ENCODE results near the gene FBXL14. TPM values are rescaled to one million over a fixed set of nuclear protein-coding genes. Genes with fewer than 3 reads are reported as not detected.

The FBXL14 gene
- total and polyA plus RNA-seq, 9 of the 15 experiments (the other 6 are each of a cell fraction or from before 2014, with no cell fraction given): 0.13 to 9.8 (median 3.3) TPM

DNA sequence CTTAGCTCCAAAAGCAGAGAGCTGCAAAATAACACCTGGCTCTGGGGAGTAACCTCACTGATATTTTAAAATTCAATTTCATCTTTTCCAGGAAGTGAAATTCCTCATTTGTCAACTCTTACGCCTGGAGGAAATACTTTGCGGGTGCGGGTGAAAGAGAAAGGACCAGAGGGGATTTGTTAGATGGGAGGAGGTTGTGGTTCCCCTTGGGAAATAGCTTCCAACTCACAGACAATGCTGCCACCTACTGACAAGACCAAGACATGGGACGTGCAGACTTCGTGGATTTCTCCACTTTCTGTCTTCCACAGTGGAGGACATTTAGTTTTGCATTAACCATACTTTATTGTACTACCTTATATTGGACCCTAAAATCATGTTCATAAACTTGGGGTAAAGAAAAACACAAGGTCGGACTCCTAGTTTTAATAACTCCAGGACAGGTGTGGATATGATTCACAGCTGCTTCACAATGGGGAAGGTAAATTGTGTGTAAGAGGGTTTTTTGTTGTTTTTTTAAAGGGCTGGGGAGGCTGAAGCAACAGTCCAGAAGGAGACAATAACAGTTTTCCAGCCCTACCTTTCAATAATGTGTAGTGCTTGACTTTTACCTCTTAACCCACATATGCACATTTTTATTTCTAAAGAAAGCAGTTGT, 10.8 kb downstream of the FBXL14 start:
- POLR2A ChIA-PET: interaction anchor here (0.9 to 1.7 kb wide), 2 partner anchors 9 to 466 kb away, joined by 5 to 14 read pairs; no protein-coding TSS in a partner anchor
- FAIRE-seq (peak; percentile 98), DNase-seq (ENCODE audit: extremely low read depth in 1 of 4, low spot score in 3 of 4) (peak; percentile 63 to 83 (median 70)), ATAC-seq (peak; percentile 87)
- Histone ChIP-seq H3K4me1 (replicated peaks in 1 of 2; ENCODE audit: control insufficient read depth in 2 of 2, insufficient read depth in 2 of 2, low read length in 2 of 2) (no peaks in the 10 kb centered on the region; a peak in 2 of 5 replicates), H3K79me2 (ENCODE audit: control insufficient read depth, insufficient read depth, low read length) (no peaks in the 10 kb centered on the region), H2AFZ (ENCODE audit: low read depth, low read length) (no peak overlapping the region), H3K9me1 (ENCODE audit: control insufficient read depth, insufficient read depth, low read length) (no peaks in the 10 kb centered on the region), H3K36me3 (ENCODE audit: control insufficient read depth, insufficient read depth, low read length) (no peaks in the 10 kb centered on the region), H3K4me3 (no peak overlapping the region), H3K9ac (ENCODE audit: insufficient read depth in 1 of 2, low read depth in 2 of 2, low read length in 2 of 2) (no peak overlapping the region), H3K27me3 (ENCODE audit: control insufficient read depth in 2 of 2, insufficient read depth in 2 of 2, low read length in 2 of 2) (no peaks in the 10 kb centered on the region), H3K9me3 (replicated peaks; ENCODE audit: control insufficient read depth, insufficient read depth, low read depth, low read length) (no peaks in the 10 kb centered on the region), H3K4me2 (ENCODE audit: insufficient read depth, low read length) (no peak overlapping the region), H4K20me1 (replicated peaks; ENCODE audit: control insufficient read depth, insufficient read depth, low read length) (no peaks in the 10 kb centered on the region), H3K27ac (ENCODE audit: extremely low read depth, low read depth, low read length) (no peak overlapping the region)
- 2% methylated on average over 6 of the region's 6 CpGs for WGBS (ENCODE audit: insufficient coverage, low coverage, missing lambda C conversion rate)
- CTCF ChIA-PET (ENCODE audit: low intra/inter-chr PET ratio): interaction anchor here (0.7 to 2.9 kb wide), 6 partner anchors 14 to 767 kb away, joined by 3 to 25 read pairs (median 4); no protein-coding TSS in a partner anchor
- no TSS peak for BruUV-seq (replicated peaks)
- in situ Hi-C loops (cut with MboI) (loop anchor here (25.0 kb wide), 2 partner anchors 296 to 1021 kb away; no protein-coding TSS in a partner anchor), intact Hi-C loops (cut with micrococcal nuclease) (loop anchor here (1.0 to 2.0 kb wide), 3 partner anchors 185 to 465 kb away; no protein-coding TSS in a partner anchor)
- TF ChIP-seq, protein P1, sequence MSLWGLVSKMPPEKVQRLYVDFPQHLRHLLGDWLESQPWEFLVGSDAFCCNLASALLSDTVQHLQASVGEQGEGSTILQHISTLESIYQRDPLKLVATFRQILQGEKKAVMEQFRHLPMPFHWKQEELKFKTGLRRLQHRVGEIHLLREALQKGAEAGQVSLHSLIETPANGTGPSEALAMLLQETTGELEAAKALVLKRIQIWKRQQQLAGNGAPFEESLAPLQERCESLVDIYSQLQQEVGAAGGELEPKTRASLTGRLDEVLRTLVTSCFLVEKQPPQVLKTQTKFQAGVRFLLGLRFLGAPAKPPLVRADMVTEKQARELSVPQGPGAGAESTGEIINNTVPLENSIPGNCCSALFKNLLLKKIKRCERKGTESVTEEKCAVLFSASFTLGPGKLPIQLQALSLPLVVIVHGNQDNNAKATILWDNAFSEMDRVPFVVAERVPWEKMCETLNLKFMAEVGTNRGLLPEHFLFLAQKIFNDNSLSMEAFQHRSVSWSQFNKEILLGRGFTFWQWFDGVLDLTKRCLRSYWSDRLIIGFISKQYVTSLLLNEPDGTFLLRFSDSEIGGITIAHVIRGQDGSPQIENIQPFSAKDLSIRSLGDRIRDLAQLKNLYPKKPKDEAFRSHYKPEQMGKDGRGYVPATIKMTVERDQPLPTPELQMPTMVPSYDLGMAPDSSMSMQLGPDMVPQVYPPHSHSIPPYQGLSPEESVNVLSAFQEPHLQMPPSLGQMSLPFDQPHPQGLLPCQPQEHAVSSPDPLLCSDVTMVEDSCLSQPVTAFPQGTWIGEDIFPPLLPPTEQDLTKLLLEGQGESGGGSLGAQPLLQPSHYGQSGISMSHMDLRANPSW (CRISPR knock-in tag; IDR thresholded peaks at IDR 0.05): no peak
- TF ChIP-seq ZSCAN32 (CRISPR knock-in tag; IDR thresholded peaks at IDR 0.05): peak; percentile 46; the same call in 1 of the 2 replicates
- TF ChIP-seq, protein P2, sequence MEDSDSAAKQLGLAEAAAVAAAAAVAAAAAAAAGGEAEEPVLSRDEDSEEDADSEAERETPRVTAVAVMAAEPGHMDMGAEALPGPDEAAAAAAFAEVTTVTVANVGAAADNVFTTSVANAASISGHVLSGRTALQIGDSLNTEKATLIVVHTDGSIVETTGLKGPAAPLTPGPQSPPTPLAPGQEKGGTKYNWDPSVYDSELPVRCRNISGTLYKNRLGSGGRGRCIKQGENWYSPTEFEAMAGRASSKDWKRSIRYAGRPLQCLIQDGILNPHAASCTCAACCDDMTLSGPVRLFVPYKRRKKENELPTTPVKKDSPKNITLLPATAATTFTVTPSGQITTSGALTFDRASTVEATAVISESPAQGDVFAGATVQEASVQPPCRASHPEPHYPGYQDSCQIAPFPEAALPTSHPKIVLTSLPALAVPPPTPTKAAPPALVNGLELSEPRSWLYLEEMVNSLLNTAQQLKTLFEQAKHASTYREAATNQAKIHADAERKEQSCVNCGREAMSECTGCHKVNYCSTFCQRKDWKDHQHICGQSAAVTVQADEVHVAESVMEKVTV (CRISPR knock-in tag; IDR thresholded peaks at IDR 0.05): peak; percentile 64
- 0 out of 2 replicates have a peak, but pooled peaks have one; percentile 25 for TF ChIP-seq CREM (IDR thresholded peaks at IDR 0.05; ENCODE audit: low read depth)
- no peak for TF ChIP-seq CEBPG (CRISPR knock-in tag; IDR thresholded peaks at IDR 0.05)
- peak in 1 of 2 experiments; percentile 43; a peak in 1 of 4 replicates for TF ChIP-seq CEBPG (tag; conservative IDR thresholded peaks at IDR 0.05 in 1 of 2, IDR thresholded peaks at IDR 0.05 in 1 of 2)
- TF ChIP-seq, protein P3, sequence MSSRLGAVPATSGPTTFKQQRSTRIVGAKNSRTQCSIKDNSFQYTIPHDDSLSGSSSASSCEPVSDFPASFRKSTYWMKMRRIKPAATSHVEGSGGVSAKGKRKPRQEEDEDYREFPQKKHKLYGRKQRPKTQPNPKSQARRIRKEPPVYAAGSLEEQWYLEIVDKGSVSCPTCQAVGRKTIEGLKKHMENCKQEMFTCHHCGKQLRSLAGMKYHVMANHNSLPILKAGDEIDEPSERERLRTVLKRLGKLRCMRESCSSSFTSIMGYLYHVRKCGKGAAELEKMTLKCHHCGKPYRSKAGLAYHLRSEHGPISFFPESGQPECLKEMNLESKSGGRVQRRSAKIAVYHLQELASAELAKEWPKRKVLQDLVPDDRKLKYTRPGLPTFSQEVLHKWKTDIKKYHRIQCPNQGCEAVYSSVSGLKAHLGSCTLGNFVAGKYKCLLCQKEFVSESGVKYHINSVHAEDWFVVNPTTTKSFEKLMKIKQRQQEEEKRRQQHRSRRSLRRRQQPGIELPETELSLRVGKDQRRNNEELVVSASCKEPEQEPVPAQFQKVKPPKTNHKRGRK (tag; IDR thresholded peaks at IDR 0.05): no peak
- TF ChIP-seq, protein P4, sequence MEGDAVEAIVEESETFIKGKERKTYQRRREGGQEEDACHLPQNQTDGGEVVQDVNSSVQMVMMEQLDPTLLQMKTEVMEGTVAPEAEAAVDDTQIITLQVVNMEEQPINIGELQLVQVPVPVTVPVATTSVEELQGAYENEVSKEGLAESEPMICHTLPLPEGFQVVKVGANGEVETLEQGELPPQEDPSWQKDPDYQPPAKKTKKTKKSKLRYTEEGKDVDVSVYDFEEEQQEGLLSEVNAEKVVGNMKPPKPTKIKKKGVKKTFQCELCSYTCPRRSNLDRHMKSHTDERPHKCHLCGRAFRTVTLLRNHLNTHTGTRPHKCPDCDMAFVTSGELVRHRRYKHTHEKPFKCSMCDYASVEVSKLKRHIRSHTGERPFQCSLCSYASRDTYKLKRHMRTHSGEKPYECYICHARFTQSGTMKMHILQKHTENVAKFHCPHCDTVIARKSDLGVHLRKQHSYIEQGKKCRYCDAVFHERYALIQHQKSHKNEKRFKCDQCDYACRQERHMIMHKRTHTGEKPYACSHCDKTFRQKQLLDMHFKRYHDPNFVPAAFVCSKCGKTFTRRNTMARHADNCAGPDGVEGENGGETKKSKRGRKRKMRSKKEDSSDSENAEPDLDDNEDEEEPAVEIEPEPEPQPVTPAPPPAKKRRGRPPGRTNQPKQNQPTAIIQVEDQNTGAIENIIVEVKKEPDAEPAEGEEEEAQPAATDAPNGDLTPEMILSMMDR (IDR thresholded peaks at IDR 0.05 in 2 of 3, conservative IDR thresholded peaks at IDR 0.05 in 1 of 3; ENCODE audit: insufficient read depth in 2 of 3, low read depth in 1 of 3, low read length in 3 of 3): peak; percentile 75 to 81 (median 79)
- peak; percentile 76 for TF ChIP-seq ARID2 (IDR thresholded peaks at IDR 0.05)
- TF ChIP-seq CC2D1A (IDR thresholded peaks at IDR 0.05): peak; percentile 31; the same call in 1 of the 2 replicates
- TF ChIP-seq MAZ (CRISPR knock-in tag; conservative IDR thresholded peaks at IDR 0.05 in 1 of 2, IDR thresholded peaks at IDR 0.05 in 1 of 2): peak in 1 of 2 experiments; percentile 46; a peak in 2 of 4 replicates
